Sigmoid colon (tissue), 7 donors: Measurements from ENCODE around the gene SUV39H2. TPM values are rescaled to one million over a fixed set of nuclear protein-coding genes. Genes with fewer than 3 reads are reported as not detected.

ENCODE experiments used
- DNase-seq: peaks from one replicate; pipeline ENCODE4 v3.0.0-alpha.2; 2019
- H3K27ac ChIP-seq, 4 donors: fragments of 200-600 bp; sonication (generic); one replicate each; pipeline ENCODE4 v1.5.1; 2016 to 2019; ENCODE audit warnings: mild to moderate bottlenecking in 1 of 4
- H3K27me3 ChIP-seq, 3 donors: fragments of 200-600 bp; sonication (generic); one replicate each; pipeline ENCODE4 v1.5.1; 2019; ENCODE audit warnings: mild to moderate bottlenecking in 1 of 3
- H3K36me3 ChIP-seq, 4 donors: fragments of 200-600 bp; sonication (generic); one replicate each; pipeline ENCODE4 v1.5.1; 2016 to 2019
- H3K4me1 ChIP-seq, 4 donors: fragments of 200-600 bp; sonication (generic); one replicate each; pipeline ENCODE4 v1.5.1; 2017 to 2019
- H3K4me3 ChIP-seq, 4 donors: fragments of 200-600 bp; sonication (generic); one replicate each; pipeline ENCODE4 v1.5.1; 2017 to 2019; ENCODE audit warnings: mild to moderate bottlenecking in 2 of 4, moderate library complexity in 1 of 4
- H3K9me3 ChIP-seq, 4 donors: fragments of 200-600 bp in 3 of 4; sonication (generic) in 3 of 4; one replicate each; pipeline versions ENCODE4 v1.5.1 to v1.6.1; 2013 to 2019
- CTCF ChIP-seq, 4 experiments: fragments of 450-650 bp in 3 of 4; fragments of 200-600 bp in 1 of 4; IDR thresholded peaks; one replicate each; pipeline ENCODE4 v1.5.1; 2016 to 2019; ENCODE audit warnings: antibody characterized with exemption in 4 of 4, mild to moderate bottlenecking in 3 of 4, moderate library complexity in 2 of 4
- EP300 ChIP-seq, 4 donors: sonication (generic); formaldehyde crosslinking; IDR thresholded peaks; one replicate each; pipeline ENCODE4 v1.6.1; 2017; ENCODE audit warnings: antibody characterized with exemption in 4 of 4
- POLR2A ChIP-seq, 2 donors: fragments of 450-650 bp; IDR thresholded peaks; one replicate each; pipeline ENCODE4 v1.6.1; 2016; ENCODE audit warnings: antibody characterized with exemption in 2 of 2, mild to moderate bottlenecking in 2 of 2, moderate library complexity in 2 of 2
- POLR2AphosphoS5 ChIP-seq, 4 donors: sonication (generic); formaldehyde crosslinking; IDR thresholded peaks; one replicate each; pipeline ENCODE4 v1.6.1; 2017; ENCODE audit warnings: antibody characterized with exemption in 4 of 4
- WGBS, 2 donors: extraction: QIAGEN DNeasy Blood & Tissue Kit; methylation state at CpG; one replicate each; pipeline ENCODE4 v1.1.7; 2013; 5-methylcytosine and 5-hydroxymethylcytosine counted together
- intact Hi-C: fragments of 100-400 bp; cut with DNase I; formaldehyde crosslinking; loops from one replicate; pipeline ENCODE4 v1.15.1; 2023
- polyA plus RNA-seq, 3 donors: library from polyadenylated mRNA; stranded (reverse); fragments of 200-250 nt; gene quantifications; one replicate each; pipeline ENCODE4 v1.2.3, GENCODE V29; 2013
- total RNA-seq, 4 donors: library from RNA; depleted of rRNA; stranded (reverse); fragments of >200 nt; gene quantifications; one replicate each; pipeline ENCODE4 v1.1.0, GENCODE V29; 2016
- donor health status: healthy with polysubstance abuse.
- donor health status: Bipolar disorder and iron deficiency.
- donor health status: healthy.

The SUV39H2 gene
- total and polyA plus RNA-seq, 7 donors = 3.9 to 6.4 (median 4.7) TPM

GRCh38 chr10:14945108-14945507 is 66.4 kb downstream of the SUV39H2 start:
- no peaks in the 10 kb centered on the region for H3K27me3 ChIP-seq
- no peak for TF ChIP-seq POLR2A (IDR thresholded peaks at IDR 0.05)
- H3K4me1 ChIP-seq = no peaks in the 10 kb centered on the region
- intact Hi-C loops = no loop called here
- H3K27ac ChIP-seq = no peak overlapping the region
- H3K4me3 ChIP-seq = no peak overlapping the region
- no peaks in the 10 kb centered on the region for H3K9me3 ChIP-seq
- DNase-seq = no peak
- H3K36me3 ChIP-seq = peaks cover 0 to 61% (median 19%) of the 10 kb centered on the region in 4 donors
- whole genome bisulfite sequencing, 2 donors = 93 to 97% methylated on average over 5 of the region's 5 CpGs

- H3K36me3 ChIP-seq = peaks cover 0 to 50% (median 14%) of the 10 kb centered on the region in 4 donors
- WGBS, 2 donors = 99% methylated on average over 1 of the region's 1 CpG
- no peak overlapping the region for H3K27ac ChIP-seq
- TF ChIP-seq CTCF (IDR thresholded peaks at IDR 0.05) (no peak), POLR2A (IDR thresholded peaks at IDR 0.05) (no peak), EP300 (IDR thresholded peaks at IDR 0.05) (no peak), POLR2AphosphoS5 (IDR thresholded peaks at IDR 0.05) (no peak)
- intact Hi-C loops = no loop called here
- no peaks in the 10 kb centered on the region for H3K27me3 ChIP-seq
- no peaks in the 10 kb centered on the region for H3K9me3 ChIP-seq
- no peak for DNase-seq
- H3K4me3 ChIP-seq = no peak overlapping the region
- H3K4me1 ChIP-seq = peaks cover 0 to 5% (median 2%) of the 10 kb centered on the region in 4 donors
Observed at GRCh38 chr10:14947268-14947667, 68.6 kb downstream of the SUV39H2 start.

GRCh38 chr10:14949291-14949690 is 70.6 kb downstream of the SUV39H2 start:
- H3K9me3 ChIP-seq = no peaks in the 10 kb centered on the region
- H3K27me3 ChIP-seq = no peaks in the 10 kb centered on the region
- DNase-seq = no peak
- peaks cover 0 to 16% (median 12%) of the 10 kb centered on the region in 4 donors for H3K4me1 ChIP-seq
- intact Hi-C loops = no loop called here
- TF ChIP-seq CTCF (IDR thresholded peaks at IDR 0.05) (no peak), POLR2AphosphoS5 (IDR thresholded peaks at IDR 0.05) (no peak), POLR2A (IDR thresholded peaks at IDR 0.05) (no peak)
- 89 to 96% methylated on average over 5 of the region's 5 CpGs for WGBS, 2 donors
- H3K4me3 ChIP-seq = no peak overlapping the region
- H3K27ac ChIP-seq = no peak overlapping the region
- peaks cover 0 to 33% (median 10%) of the 10 kb centered on the region in 4 donors for H3K36me3 ChIP-seq

GRCh38 chr10:14952851-14953423 is 74.3 kb downstream of the SUV39H2 start:
- intact Hi-C loops = loop anchor here (10.0 kb wide), 1 partner anchor 348 kb away; no protein-coding TSS in a partner anchor
- 47 to 78% methylated on average over 10 of the region's 10 CpGs for WGBS, 2 donors
- Histone ChIP-seq H3K27me3 (no peaks in the 10 kb centered on the region), H3K27ac (peak overlapping the region; percentile 84 to 91 (median 88)), H3K36me3 (peaks cover 0 to 6% (median under 1%) of the 10 kb centered on the region in 4 donors), H3K4me1 (peaks cover 0 to 25% (median 19%) of the 10 kb centered on the region in 4 donors), H3K4me3 (peak overlapping the region; percentile 56 to 79 (median 64)), H3K9me3 (no peaks in the 10 kb centered on the region)
- DNase-seq = no peak
- TF ChIP-seq POLR2A (IDR thresholded peaks at IDR 0.05) (no peak), POLR2AphosphoS5 (IDR thresholded peaks at IDR 0.05) (no peak), CTCF (IDR thresholded peaks at IDR 0.05) (no peak), EP300 (IDR thresholded peaks at IDR 0.05) (no peak)

GRCh38 chr10:14953424-14954000 is 74.8 kb downstream of the SUV39H2 start:
- Histone ChIP-seq H3K27me3 (no peaks in the 10 kb centered on the region), H3K4me1 (peaks cover 0 to 25% (median 19%) of the 10 kb centered on the region in 4 donors), H3K36me3 (peaks cover 0 to under 1% (median 0%) of the 10 kb centered on the region in 4 donors), H3K9me3 (no peaks in the 10 kb centered on the region), H3K4me3 (peak overlapping the region; percentile 56 to 79 (median 64)), H3K27ac (peak overlapping the region; percentile 84 to 91 (median 88))
- WGBS, 2 donors = 1 to 15% methylated on average over 32 of the region's 32 CpGs
- peak; percentile 77 for DNase-seq
- TF ChIP-seq EP300 (IDR thresholded peaks at IDR 0.05) (no peak), CTCF (IDR thresholded peaks at IDR 0.05) (no peak), POLR2A (IDR thresholded peaks at IDR 0.05) (no peak), POLR2AphosphoS5 (IDR thresholded peaks at IDR 0.05) (no peak)
- intact Hi-C loops = loop anchor here (10.0 kb wide), 1 partner anchor 349 kb away; no protein-coding TSS in a partner anchor
